GM12864 (cell line): Measurements from ENCODE around the gene SLC17A5.

Experiments used
- DNase-seq: peaks from one replicate; pipeline ENCODE4 v3.0.0-alpha.2; 2011; ENCODE audit warnings: low read depth
- H3K4me3 ChIP-seq: 2 replicates; pipeline ENCODE4 v1.5.1; 2011; ENCODE audit warnings: mild to moderate bottlenecking, low read depth, low read length, control low read depth
- CTCF ChIP-seq: IDR thresholded peaks from 2 replicates; pipeline ENCODE4 v1.5.1; 2011; ENCODE audit warnings: low read depth, mild to moderate bottlenecking, moderate library complexity, low read length, control low read depth, inconsistent platforms; ENCODE audit errors: missing control alignments

Gene SLC17A5

GRCh38 chr6:73664701-73665100 lies 10.9 kb upstream of the SLC17A5 start:
- DNase-seq = no peak
- no peak overlapping the region for H3K4me3 ChIP-seq
- no peak for TF ChIP-seq CTCF

- TF ChIP-seq CTCF = no peak
- no peak for DNase-seq
- no peak overlapping the region for H3K4me3 ChIP-seq
These were observed 3.4 kb upstream of the SLC17A5 start for GRCh38 chr6:73657201-73657600.

GRCh38 chr6:73656531-73657145 lies 2.8 kb upstream of the SLC17A5 start:
- no peak overlapping the region for H3K4me3 ChIP-seq
- no peak for TF ChIP-seq CTCF
- DNase-seq = no peak

- no peak for TF ChIP-seq CTCF
- DNase-seq = no peak
- no peak overlapping the region; the same call in 1 of the 2 replicates for H3K4me3 ChIP-seq
These were observed 1.6 kb upstream of the SLC17A5 start for GRCh38 chr6:73655341-73655917.

GRCh38 chr6:73652637-73653570 lies 888 bp downstream of the SLC17A5 start:
- DNase-seq = peak; percentile 72
- H3K4me3 ChIP-seq = peak overlapping the region; percentile 99
- peak; percentile 39 for TF ChIP-seq CTCF

GRCh38 chr6:73649783-73650182 lies 4.0 kb downstream of the SLC17A5 start:
- H3K4me3 ChIP-seq = no peak overlapping the region
- DNase-seq = no peak
- no peak for TF ChIP-seq CTCF
